Neuronal stem cell (in vitro differentiated cells): ENCODE measurements around the gene ARMC5.
A peak's percentile ranks its signal among the peaks of the same experiment; 100 is the strongest.

Source experiments
- DNase-seq: peaks from one replicate; pipeline ENCODE4 v3.0.0-alpha.2; 2013; ENCODE audit warnings: low spot score
- H2AFZ ChIP-seq: one replicate; pipeline ENCODE4 v1.6.1; 2013; ENCODE audit warnings: mild to moderate bottlenecking, low read length, inconsistent platforms
- H2AK5ac ChIP-seq: 2 replicates; pipeline ENCODE4 v1.6.1; 2013; ENCODE audit warnings: low read depth, mild to moderate bottlenecking, inconsistent platforms, low read length, moderate library complexity, mixed read lengths
- H2BK120ac ChIP-seq: 2 replicates; pipeline ENCODE4 v1.6.1; 2013; ENCODE audit warnings: low read depth, mild to moderate bottlenecking, inconsistent platforms, low read length, moderate library complexity, mixed read lengths
- H2BK12ac ChIP-seq: one replicate; pipeline ENCODE4 v1.6.1; 2013; ENCODE audit warnings: low read length, inconsistent platforms
- H2BK15ac ChIP-seq: 2 replicates; pipeline ENCODE4 v1.6.1; 2013; ENCODE audit warnings: mild to moderate bottlenecking, low read length, inconsistent platforms, mixed read lengths
- H2BK5ac ChIP-seq: one replicate; pipeline ENCODE4 v1.6.1; 2013; ENCODE audit warnings: inconsistent platforms, mild to moderate bottlenecking, low read length, moderate library complexity
- H3K14ac ChIP-seq: one replicate; pipeline ENCODE4 v1.6.1; 2013; ENCODE audit warnings: low read length, inconsistent platforms
- H3K18ac ChIP-seq: 2 replicates; pipeline ENCODE4 v1.6.1; 2013; ENCODE audit warnings: low read length, inconsistent platforms
- H3K23ac ChIP-seq: 2 replicates; pipeline ENCODE4 v1.6.1; 2013; ENCODE audit warnings: low read depth, mild to moderate bottlenecking, mixed read lengths, low read length, inconsistent platforms; ENCODE audit not compliant: poor library complexity
- H3K27ac ChIP-seq: replicated peaks from 3 replicates; pipeline ENCODE4 v1.5.1; 2013; ENCODE audit warnings: low read length, inconsistent platforms
- H3K27me3 ChIP-seq, 3 experiments: 2 replicates each; pipeline ENCODE4 v1.6.1; 2013; ENCODE audit warnings: low read length in 3 of 3, mild to moderate bottlenecking in 2 of 3, inconsistent platforms in 1 of 3, low read depth in 1 of 3, mixed read lengths in 1 of 3, moderate library complexity in 1 of 3; ENCODE audit not compliant: control insufficient read depth in 3 of 3, insufficient read depth in 3 of 3
- H3K36me3 ChIP-seq, 2 donors: replicated peaks in 1 of 2; 2 replicates each; pipeline ENCODE4 v1.6.1; 2013; ENCODE audit warnings: low read length in 2 of 2; ENCODE audit not compliant: control insufficient read depth in 2 of 2, insufficient read depth in 2 of 2
- H3K4ac ChIP-seq: 2 replicates; pipeline ENCODE4 v1.6.1; 2013; ENCODE audit warnings: inconsistent platforms, mild to moderate bottlenecking, low read length, moderate library complexity
- H3K4me1 ChIP-seq, 2 donors: 1 replicate in 1 of 2; 2 replicates in 1 of 2; pipeline ENCODE4 v1.6.1; 2013; ENCODE audit warnings: low read length in 2 of 2, low read depth in 1 of 2; ENCODE audit not compliant: control insufficient read depth in 2 of 2, insufficient read depth in 1 of 2
- H3K4me2 ChIP-seq: one replicate; pipeline ENCODE4 v1.6.1; 2013; ENCODE audit warnings: mild to moderate bottlenecking, low read length, inconsistent platforms; ENCODE audit not compliant: insufficient read depth, poor library complexity, severe bottlenecking
- H3K4me3 ChIP-seq, 2 donors: 2 replicates each; pipeline ENCODE4 v1.5.1; 2013; ENCODE audit warnings: low read length in 2 of 2, mild to moderate bottlenecking in 2 of 2, inconsistent platforms in 1 of 2, moderate library complexity in 1 of 2
- H3K79me1 ChIP-seq: one replicate; pipeline ENCODE4 v1.6.1; 2013; ENCODE audit warnings: low read depth, mild to moderate bottlenecking, inconsistent platforms, low read length, moderate library complexity
- H3K9ac ChIP-seq: one replicate; pipeline ENCODE4 v1.6.1; 2013; ENCODE audit warnings: mild to moderate bottlenecking, low read depth, low read length, inconsistent platforms; ENCODE audit not compliant: poor library complexity
- H3K9me3 ChIP-seq, 2 donors: replicated peaks in 1 of 2; 2 replicates each; pipeline versions ENCODE3 to v1.6.1; 2013; ENCODE audit warnings: low read length in 2 of 2, mild to moderate bottlenecking in 2 of 2, inconsistent platforms in 1 of 2, low read depth in 1 of 2, mixed read lengths in 1 of 2, moderate library complexity in 1 of 2; ENCODE audit not compliant: control insufficient read depth in 2 of 2, insufficient read depth in 1 of 2
- H4K8ac ChIP-seq: one replicate; pipeline ENCODE4 v1.6.1; 2013; ENCODE audit warnings: low read depth, mild to moderate bottlenecking, inconsistent platforms, low read length, moderate library complexity
- H4K91ac ChIP-seq: one replicate; pipeline ENCODE4 v1.6.1; 2013; ENCODE audit warnings: low read length, low read depth, mild to moderate bottlenecking, inconsistent platforms; ENCODE audit not compliant: poor library complexity
- WGBS, 2 donors: extraction: QIAGEN DNeasy Blood & Tissue Kit; methylation state at CpG; one replicate each; pipeline ENCODE4 v1.1.7; 2013; ENCODE audit warnings: missing lambda C conversion rate in 2 of 2, mixed read lengths in 1 of 2; ENCODE audit not compliant: insufficient read length in 2 of 2, insufficient replicate concordance in 1 of 2; ENCODE audit errors: extremely low coverage in 2 of 2; 5-methylcytosine and 5-hydroxymethylcytosine counted together

ARMC5 gene

GRCh38 chr16:31421587-31421986 lies 37.7 kb upstream of the ARMC5 start:
- H3K9ac ChIP-seq: no peak overlapping the region
- H3K18ac ChIP-seq: no peak overlapping the region
- no peak overlapping the region for H2AK5ac ChIP-seq
- no peak overlapping the region for H2BK15ac ChIP-seq
- no peak overlapping the region for H3K27ac ChIP-seq
- no CpG with 5 or more reads among the region's 6 CpGs for WGBS, 2 donors
- H4K91ac ChIP-seq: no peak overlapping the region
- H2AFZ ChIP-seq: no peak overlapping the region
- DNase-seq: no peak
- H3K27me3 ChIP-seq: peaks cover 0 to 3% (median 0%) of the 10 kb centered on the region in 3 experiments
- no peaks in the 10 kb centered on the region for H3K36me3 ChIP-seq
- no peak overlapping the region for H2BK12ac ChIP-seq
- H3K4ac ChIP-seq: no peak overlapping the region
- no peak overlapping the region for H2BK5ac ChIP-seq
- no peak overlapping the region for H3K14ac ChIP-seq
- no peaks in the 10 kb centered on the region for H3K4me1 ChIP-seq
- no peak overlapping the region for H4K8ac ChIP-seq
- H2BK120ac ChIP-seq: no peak overlapping the region
- no peaks in the 10 kb centered on the region for H3K79me1 ChIP-seq
- no peak overlapping the region for H3K4me2 ChIP-seq
- H3K23ac ChIP-seq: no peak overlapping the region
- peaks cover 0 to 2% of the 10 kb centered on the region in 2 donors for H3K9me3 ChIP-seq
- no peak overlapping the region for H3K4me3 ChIP-seq

GRCh38 chr16:31423241-31423640 lies 36.1 kb upstream of the ARMC5 start:
- no peak overlapping the region for H3K4me2 ChIP-seq
- peaks cover 3 to 6% of the 10 kb centered on the region in 2 donors for H3K9me3 ChIP-seq
- H3K27me3 ChIP-seq: peaks cover 0 to 10% (median 8%) of the 10 kb centered on the region in 3 experiments
- H4K8ac ChIP-seq: no peak overlapping the region
- H3K79me1 ChIP-seq: no peaks in the 10 kb centered on the region
- no peak overlapping the region for H3K9ac ChIP-seq
- WGBS, 2 donors: no CpG with 5 or more reads among the region's 3 CpGs
- H4K91ac ChIP-seq: no peak overlapping the region
- H2BK15ac ChIP-seq: no peak overlapping the region
- no peaks in the 10 kb centered on the region for H3K36me3 ChIP-seq
- H2BK5ac ChIP-seq: no peak overlapping the region
- H3K23ac ChIP-seq: no peak overlapping the region
- H2BK12ac ChIP-seq: no peak overlapping the region
- no peak overlapping the region for H2AFZ ChIP-seq
- no peak for DNase-seq
- no peak overlapping the region for H3K27ac ChIP-seq
- no peak overlapping the region for H2BK120ac ChIP-seq
- H3K4me1 ChIP-seq: no peaks in the 10 kb centered on the region
- H2AK5ac ChIP-seq: no peak overlapping the region
- no peak overlapping the region for H3K4ac ChIP-seq
- H3K18ac ChIP-seq: peak overlapping the region; percentile 13
- H3K14ac ChIP-seq: no peak overlapping the region
- H3K4me3 ChIP-seq: no peak overlapping the region

- Histone ChIP-seq H3K79me1 (no peaks in the 10 kb centered on the region), H3K27ac (no peak overlapping the region), H2AFZ (no peak overlapping the region), H2BK120ac (no peak overlapping the region), H2BK15ac (no peak overlapping the region), H3K14ac (no peak overlapping the region), H3K9me3 (peaks cover 3 to 6% of the 10 kb centered on the region in 2 donors), H3K4ac (no peak overlapping the region), H2BK5ac (no peak overlapping the region), H3K18ac (no peak overlapping the region), H2AK5ac (no peak overlapping the region), H3K4me3 (no peak overlapping the region), H3K23ac (no peak overlapping the region), H4K91ac (no peak overlapping the region), H3K4me2 (no peak overlapping the region), H3K4me1 (no peaks in the 10 kb centered on the region), H3K36me3 (no peaks in the 10 kb centered on the region), H4K8ac (no peak overlapping the region), H3K27me3 (peaks cover 0 to 14% (median 12%) of the 10 kb centered on the region in 3 experiments), H2BK12ac (no peak overlapping the region), H3K9ac (no peak overlapping the region)
- DNase-seq: no peak
- WGBS, 2 donors: no CpG with 5 or more reads among the region's 12 CpGs
Measured at GRCh38 chr16:31423801-31424200, 35.5 kb upstream of the ARMC5 start.

- H3K79me1 ChIP-seq: no peaks in the 10 kb centered on the region
- no peak overlapping the region for H3K4ac ChIP-seq
Measured at GRCh38 chr16:31427441-31428278, 31.6 kb upstream of the ARMC5 start.

More at GRCh38 chr16:31427441-31428278, 31.6 kb upstream of the ARMC5 start:
- Histone ChIP-seq H2BK120ac (no peak overlapping the region), H3K4me3 (no peak overlapping the region), H2AK5ac (no peak overlapping the region), H3K18ac (peak overlapping the region; percentile 87), H3K9ac (peak overlapping the region; percentile 44), H3K4me2 (peak overlapping the region; percentile 33), H2BK12ac (no peak overlapping the region), H3K14ac (peak overlapping the region; percentile 47), H3K27ac (no peak overlapping the region), H2AFZ (peak overlapping the region; percentile 75), H4K8ac (no peak overlapping the region), H3K9me3 (peaks cover 3 to 6% of the 10 kb centered on the region in 2 donors), H3K27me3 (peaks cover 0 to 25% (median 12%) of the 10 kb centered on the region in 3 experiments), H4K91ac (no peak overlapping the region), H3K23ac (peak overlapping the region; percentile 78), H2BK15ac (peak overlapping the region; percentile 92), H3K36me3 (no peaks in the 10 kb centered on the region), H3K4me1 (peaks cover 0 to 2% of the 10 kb centered on the region in 2 donors), H2BK5ac (no peak overlapping the region)
- no CpG with 5 or more reads among the region's 83 CpGs for WGBS, 2 donors
- no peak for DNase-seq
